ENCODE results near the gene GANC. TPM values are rescaled to one million over a fixed set of nuclear protein-coding genes. Genes with fewer than 3 reads are reported as not detected.
"Not testable (repeated sequence)": the region's sequence is repeated elsewhere in the genome, so short reads cannot be mapped to it uniquely, and the experiment has no call there.

Gene GANC
- total RNA-seq, 2 donors from 2014 or later = 11.9 to 21.1 TPM

DNA sequence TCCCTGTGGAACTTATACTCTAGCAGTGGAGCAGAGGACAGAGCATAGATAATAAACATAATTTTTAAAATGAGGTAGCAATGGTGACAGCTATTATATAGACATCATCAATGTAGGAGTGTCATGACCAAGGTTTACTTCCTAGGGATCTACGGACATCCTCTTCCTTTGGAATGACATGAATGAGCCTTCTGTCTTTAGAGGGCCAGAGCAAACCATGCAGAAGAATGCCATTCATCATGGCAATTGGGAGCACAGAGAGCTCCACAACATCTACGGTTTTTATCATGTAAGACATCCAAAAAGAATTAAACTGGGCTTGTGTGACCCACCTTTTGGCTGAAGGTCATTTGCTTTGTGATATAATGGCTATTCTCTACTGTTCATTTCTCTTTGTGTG is 56.2 kb downstream of the GANC start:
- H3K27me3 ChIP-seq = no peaks in the 10 kb centered on the region
- H3K9me3 ChIP-seq = no peaks in the 10 kb centered on the region
- TF ChIP-seq, protein P1, sequence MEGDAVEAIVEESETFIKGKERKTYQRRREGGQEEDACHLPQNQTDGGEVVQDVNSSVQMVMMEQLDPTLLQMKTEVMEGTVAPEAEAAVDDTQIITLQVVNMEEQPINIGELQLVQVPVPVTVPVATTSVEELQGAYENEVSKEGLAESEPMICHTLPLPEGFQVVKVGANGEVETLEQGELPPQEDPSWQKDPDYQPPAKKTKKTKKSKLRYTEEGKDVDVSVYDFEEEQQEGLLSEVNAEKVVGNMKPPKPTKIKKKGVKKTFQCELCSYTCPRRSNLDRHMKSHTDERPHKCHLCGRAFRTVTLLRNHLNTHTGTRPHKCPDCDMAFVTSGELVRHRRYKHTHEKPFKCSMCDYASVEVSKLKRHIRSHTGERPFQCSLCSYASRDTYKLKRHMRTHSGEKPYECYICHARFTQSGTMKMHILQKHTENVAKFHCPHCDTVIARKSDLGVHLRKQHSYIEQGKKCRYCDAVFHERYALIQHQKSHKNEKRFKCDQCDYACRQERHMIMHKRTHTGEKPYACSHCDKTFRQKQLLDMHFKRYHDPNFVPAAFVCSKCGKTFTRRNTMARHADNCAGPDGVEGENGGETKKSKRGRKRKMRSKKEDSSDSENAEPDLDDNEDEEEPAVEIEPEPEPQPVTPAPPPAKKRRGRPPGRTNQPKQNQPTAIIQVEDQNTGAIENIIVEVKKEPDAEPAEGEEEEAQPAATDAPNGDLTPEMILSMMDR (IDR thresholded peaks at IDR 0.05) = no peak
- TF ChIP-seq POLR2A (IDR thresholded peaks at IDR 0.05) = no peak
- no peak for ATAC-seq
- H3K4me1 ChIP-seq = no peaks in the 10 kb centered on the region
- no peak overlapping the region for H3K27ac ChIP-seq
- H3K36me3 ChIP-seq (replicated peaks in 1 of 2; ENCODE audit: insufficient read depth in 1 of 2, low read depth in 2 of 2) = no peaks in the 10 kb centered on the region
- DNase-seq = no peak
- WGBS, 2 donors = 91 to 93% methylated on average over 2 of the region's 2 CpGs
- intact Hi-C loops (cut with DNase I) = no loop called here
- H3K4me3 ChIP-seq = no peak overlapping the region

DNA sequence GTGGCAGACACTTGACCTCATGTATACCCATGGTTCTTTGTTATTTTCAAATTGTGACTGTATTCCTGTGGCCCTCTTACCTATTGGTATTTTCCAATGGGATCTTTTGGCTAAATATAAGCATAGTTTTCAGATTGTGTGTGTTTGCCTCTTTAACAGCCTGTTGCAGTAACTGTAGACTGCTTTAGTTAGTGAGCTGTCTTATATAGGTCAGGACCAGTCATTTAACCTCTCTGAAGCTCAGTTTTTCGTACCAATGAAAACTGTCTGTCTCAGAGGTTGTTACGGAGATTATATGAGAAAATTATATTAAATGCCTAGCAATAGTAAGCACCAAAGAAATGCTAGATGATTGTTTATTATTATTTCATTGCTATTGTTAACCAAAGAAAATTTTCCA is 57.0 kb downstream of the GANC start:
- WGBS, 2 donors = 89 to 100% methylated on average over 2 of the region's 2 CpGs
- Histone ChIP-seq H3K9me3 (no peaks in the 10 kb centered on the region), H3K36me3 (replicated peaks in 1 of 2; ENCODE audit: insufficient read depth in 1 of 2, low read depth in 2 of 2) (no peaks in the 10 kb centered on the region), H3K27ac (no peak overlapping the region), H3K4me1 (no peaks in the 10 kb centered on the region), H3K27me3 (no peaks in the 10 kb centered on the region), H3K4me3 (no peak overlapping the region)
- DNase-seq (no peak), ATAC-seq (no peak)
- intact Hi-C loops (cut with DNase I) = no loop called here
- TF ChIP-seq, protein P1 (IDR thresholded peaks at IDR 0.05) = no peak
- TF ChIP-seq POLR2A (IDR thresholded peaks at IDR 0.05) = no peak

DNA sequence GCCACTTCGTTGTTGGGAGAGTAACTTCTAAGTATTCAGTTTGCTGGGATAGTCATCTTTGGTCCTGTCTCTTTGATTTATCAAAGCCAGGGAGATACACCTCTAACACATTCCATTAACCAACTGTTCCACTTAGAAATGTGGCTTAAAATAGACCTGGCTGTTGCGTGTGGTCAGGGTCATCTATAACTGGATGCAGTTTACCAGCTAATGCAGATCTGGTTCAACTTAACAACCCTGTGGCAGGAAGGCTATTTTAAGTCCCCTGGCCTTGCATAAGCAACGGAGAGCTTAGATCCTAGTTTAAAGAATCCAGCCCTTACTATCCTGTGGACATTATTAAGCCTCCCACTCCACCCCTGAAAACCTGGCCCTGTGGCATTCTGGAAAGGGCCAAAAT is 58.2 kb downstream of the GANC start:
- no peak for ATAC-seq
- WGBS, 2 donors = 75 to 94% methylated on average over 3 of the region's 3 CpGs
- H3K27ac ChIP-seq = no peak overlapping the region
- intact Hi-C loops (cut with DNase I) = no loop called here
- no peak for DNase-seq
- no peaks in the 10 kb centered on the region for H3K36me3 ChIP-seq (replicated peaks in 1 of 2; ENCODE audit: insufficient read depth in 1 of 2, low read depth in 2 of 2)
- H3K9me3 ChIP-seq = no peaks in the 10 kb centered on the region
- H3K27me3 ChIP-seq = no peaks in the 10 kb centered on the region
- H3K4me3 ChIP-seq = no peak overlapping the region
- no peak for TF ChIP-seq POLR2A (IDR thresholded peaks at IDR 0.05)
- TF ChIP-seq, protein P1 (IDR thresholded peaks at IDR 0.05) = no peak
- H3K4me1 ChIP-seq = no peaks in the 10 kb centered on the region

DNA sequence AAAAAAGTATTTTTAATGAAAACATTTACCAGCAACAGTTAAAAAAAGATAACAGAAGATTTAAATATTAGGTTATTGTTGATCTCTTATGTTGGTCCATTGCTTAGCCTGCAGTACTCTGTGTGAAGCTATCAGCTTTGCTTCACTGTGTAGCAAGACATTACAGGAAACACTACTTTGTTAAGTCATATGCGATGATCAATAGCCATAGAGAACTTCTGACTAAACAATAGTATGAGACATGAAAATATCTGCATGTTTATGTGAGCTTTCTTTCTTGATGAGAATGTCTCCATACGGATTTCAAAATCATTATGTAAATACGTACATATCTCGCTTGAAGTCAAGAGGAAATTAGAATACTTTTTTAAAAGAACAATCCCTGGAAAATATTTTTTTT is 59.3 kb downstream of the GANC start:
- ATAC-seq (no peak), DNase-seq (no peak)
- TF ChIP-seq, protein P1 (IDR thresholded peaks at IDR 0.05) = no peak
- Histone ChIP-seq H3K4me1 (no peaks in the 10 kb centered on the region), H3K27me3 (no peaks in the 10 kb centered on the region), H3K9me3 (no peaks in the 10 kb centered on the region), H3K27ac (no peak overlapping the region), H3K36me3 (replicated peaks in 1 of 2; ENCODE audit: insufficient read depth in 1 of 2, low read depth in 2 of 2) (no peaks in the 10 kb centered on the region), H3K4me3 (no peak overlapping the region)
- intact Hi-C loops (cut with DNase I) = no loop called here
- 69 to 75% methylated on average over 4 of the region's 4 CpGs for WGBS, 2 donors

DNA sequence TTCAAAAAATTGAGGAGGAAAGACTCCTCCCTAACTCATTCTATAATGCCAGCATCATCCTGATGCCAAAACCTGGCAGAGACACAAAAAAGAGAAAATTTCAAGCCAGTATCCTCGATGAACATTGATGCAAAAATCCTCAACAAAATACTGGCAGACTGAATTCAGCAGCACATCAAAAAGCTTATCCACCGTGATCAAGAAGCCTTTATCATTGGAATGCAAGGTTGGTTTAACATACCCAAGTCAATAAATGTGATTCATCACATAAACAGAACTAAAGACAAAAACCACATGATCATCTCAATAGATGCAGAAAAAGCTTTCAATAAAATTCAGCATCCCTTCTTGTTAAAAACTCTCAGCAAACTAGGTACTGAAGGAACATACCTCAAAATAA is 62.1 kb downstream of the GANC start:
- intact Hi-C loops (cut with DNase I) = no loop called here
- no peak for ATAC-seq
- TF ChIP-seq POLR2A (IDR thresholded peaks at IDR 0.05) = no peak
- TF ChIP-seq, protein P1 (IDR thresholded peaks at IDR 0.05) = no peak
- DNase-seq = no peak
- no peaks in the 10 kb centered on the region for H3K27me3 ChIP-seq
- no peak overlapping the region for H3K27ac ChIP-seq
- WGBS, 2 donors = 93 to 94% methylated on average over 2 of the region's 2 CpGs
- H3K36me3 ChIP-seq (replicated peaks in 1 of 2; ENCODE audit: insufficient read depth in 1 of 2, low read depth in 2 of 2) = no peaks in the 10 kb centered on the region
- H3K4me1 ChIP-seq = no peaks in the 10 kb centered on the region
- no peaks in the 10 kb centered on the region for H3K9me3 ChIP-seq
- H3K4me3 ChIP-seq = no peak overlapping the region

DNA sequence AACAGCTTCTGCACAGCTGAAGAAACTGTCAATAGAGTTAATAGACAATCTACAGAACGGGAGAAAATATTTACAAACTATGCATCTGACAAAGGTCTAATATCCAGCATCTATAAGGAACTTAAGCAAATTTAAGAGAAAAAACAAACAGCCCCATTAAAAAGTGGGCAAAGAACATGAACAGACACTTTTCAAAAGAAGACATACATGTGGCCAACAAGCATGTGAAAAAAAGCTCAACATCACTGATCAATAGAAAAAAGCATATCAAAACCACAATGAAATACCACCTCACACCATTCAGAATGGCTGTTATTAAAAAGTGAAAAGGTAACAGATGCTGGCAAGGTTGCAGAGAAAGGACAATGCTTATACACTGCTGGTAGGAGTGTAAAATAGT is 63.6 kb downstream of the GANC start:
- DNase-seq; H3K27me3 ChIP-seq; H3K27ac ChIP-seq; H3K36me3 ChIP-seq (replicated peaks in 1 of 2; ENCODE audit: insufficient read depth in 1 of 2, low read depth in 2 of 2); H3K4me1 ChIP-seq; H3K4me3 ChIP-seq; H3K9me3 ChIP-seq; intact Hi-C loops (cut with DNase I); ATAC-seq: not testable (repeated sequence)
- 96 to 97% methylated on average over 1 of the region's 1 CpG for WGBS, 2 donors

DNA sequence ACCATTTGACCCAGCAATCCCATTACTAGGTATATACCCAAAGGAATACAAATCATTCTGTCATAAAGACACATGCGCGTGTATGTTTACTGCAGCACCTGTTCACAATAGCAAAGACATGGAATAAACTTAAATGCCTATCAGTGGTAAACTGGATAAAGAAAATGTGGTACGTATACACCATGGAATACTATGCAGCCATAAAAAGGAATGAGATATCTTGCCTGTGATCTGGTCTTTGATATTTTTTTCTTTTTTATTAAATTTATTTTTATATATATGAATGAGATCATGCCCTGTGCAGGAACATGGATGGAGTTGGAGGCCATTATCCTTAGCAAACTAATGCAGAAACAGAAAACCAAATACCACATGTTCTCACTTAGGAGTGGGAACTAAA is 64.1 kb downstream of the GANC start:
- H3K27me3 ChIP-seq; ATAC-seq; H3K4me1 ChIP-seq; H3K4me3 ChIP-seq; DNase-seq; H3K9me3 ChIP-seq; intact Hi-C loops (cut with DNase I); H3K27ac ChIP-seq; H3K36me3 ChIP-seq (replicated peaks in 1 of 2; ENCODE audit: insufficient read depth in 1 of 2, low read depth in 2 of 2): not testable (repeated sequence)
- WGBS, 2 donors = 97% methylated on average over 3 of the region's 3 CpGs

Measured in body of pancreas (tissue), 4 donors.